Adipocyte (in vitro differentiated cells): ENCODE measurements around the gene ANO7.

ENCODE experiments used
- DNase-seq: peaks from one replicate; pipeline ENCODE4 v3.0.0-alpha.2; 2015; ENCODE audit warnings: low read depth
- H3K27me3 ChIP-seq: replicated peaks from 2 replicates; pipeline ENCODE4 v1.7.0; 2013; ENCODE audit warnings: mild to moderate bottlenecking, low read length, moderate library complexity; ENCODE audit not compliant: control insufficient read depth, insufficient read depth
- H3K36me3 ChIP-seq: 2 replicates; pipeline ENCODE4 v1.7.0; 2013; ENCODE audit warnings: low read length, mild to moderate bottlenecking, moderate library complexity; ENCODE audit not compliant: control insufficient read depth, insufficient read depth, severe bottlenecking
- H3K4me1 ChIP-seq: 2 replicates; pipeline ENCODE4 v1.7.0; 2013; ENCODE audit warnings: mild to moderate bottlenecking, low read length, moderate library complexity; ENCODE audit not compliant: control insufficient read depth, insufficient read depth
- H3K4me3 ChIP-seq: 2 replicates; pipeline ENCODE4 v1.7.0; 2013; ENCODE audit warnings: mild to moderate bottlenecking, low read length, moderate library complexity
- H3K9ac ChIP-seq: 2 replicates; pipeline ENCODE4 v1.7.0; 2013; ENCODE audit warnings: mild to moderate bottlenecking, low read length, moderate library complexity
- H3K9me3 ChIP-seq: 2 replicates; pipeline ENCODE4 v1.7.0; 2013; ENCODE audit warnings: mild to moderate bottlenecking, low read length, moderate library complexity; ENCODE audit not compliant: control insufficient read depth

Gene ANO7

GRCh38 chr2:241202681-241203080 lies 14.2 kb downstream of the ANO7 start:
- Histone ChIP-seq H3K36me3 (no peaks in the 10 kb centered on the region), H3K9me3 (no peaks in the 10 kb centered on the region), H3K9ac (no peak overlapping the region), H3K4me1 (no peaks in the 10 kb centered on the region), H3K4me3 (no peak overlapping the region), H3K27me3 (peaks cover 14% of the 10 kb centered on the region)
- no peak for DNase-seq

DNA sequence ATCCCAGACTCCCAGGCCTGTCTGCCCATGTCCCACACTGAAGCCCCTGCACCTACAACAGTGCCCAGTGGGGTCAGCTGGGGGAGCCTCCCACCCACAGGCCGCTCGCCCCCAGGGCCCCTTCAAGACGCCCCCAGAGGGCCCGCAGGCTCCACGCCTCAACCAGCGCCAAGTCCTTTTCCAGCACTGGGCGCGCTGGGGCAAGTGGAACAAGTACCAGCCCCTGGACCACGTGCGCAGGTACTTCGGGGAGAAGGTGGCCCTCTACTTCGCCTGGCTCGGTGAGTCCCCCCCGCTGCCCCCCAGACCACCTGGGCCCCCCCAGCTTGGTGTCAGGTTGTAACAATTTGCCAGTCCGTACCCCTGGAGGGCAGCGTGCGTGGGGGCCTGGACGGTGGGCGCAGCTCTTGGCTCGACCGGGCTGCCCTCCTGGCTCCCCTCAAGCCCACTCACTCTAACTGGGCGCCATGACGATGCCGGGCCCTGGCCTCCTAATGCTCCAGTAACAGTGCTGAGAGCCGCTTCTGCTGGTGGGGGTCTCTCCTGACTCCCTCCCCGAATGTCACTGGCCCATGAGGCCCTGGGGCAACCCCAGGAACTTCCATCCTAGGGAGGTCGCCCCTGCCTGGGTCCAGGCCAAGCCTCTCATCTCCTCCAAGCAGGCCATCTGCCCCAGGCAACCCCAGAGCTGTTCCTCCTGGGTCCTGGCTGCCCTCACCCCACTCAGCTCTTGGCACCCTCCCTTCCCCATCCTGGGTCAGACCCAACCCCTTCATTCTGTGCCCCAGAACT lies 14.9 kb downstream of the ANO7 start:
- no peak overlapping the region for H3K9ac ChIP-seq
- no peaks in the 10 kb centered on the region for H3K36me3 ChIP-seq
- no peaks in the 10 kb centered on the region for H3K9me3 ChIP-seq
- no peaks in the 10 kb centered on the region for H3K4me1 ChIP-seq
- H3K27me3 ChIP-seq = peaks cover 13% of the 10 kb centered on the region
- no peak for DNase-seq
- H3K4me3 ChIP-seq = no peak overlapping the region

DNA sequence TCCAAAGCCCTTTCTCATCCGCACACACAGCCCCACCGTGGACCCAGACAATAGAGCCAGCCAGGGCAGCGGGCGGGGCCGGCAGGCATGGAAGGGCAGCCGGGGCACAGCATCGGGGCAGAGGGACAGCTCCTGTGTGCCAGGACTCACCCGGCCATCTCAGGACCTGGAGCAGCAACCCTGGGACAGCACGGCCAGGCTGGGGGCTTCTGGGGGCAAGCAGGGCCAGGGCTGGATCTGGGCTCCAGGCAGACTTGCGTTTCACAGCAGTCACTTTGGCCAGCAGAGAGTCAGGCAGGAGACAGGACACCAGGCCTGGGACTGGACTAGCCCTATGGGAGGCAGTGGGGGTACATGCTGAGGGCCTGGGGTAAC lies 15.5 kb downstream of the ANO7 start:
- H3K4me1 ChIP-seq = no peaks in the 10 kb centered on the region
- no peak for DNase-seq
- no peaks in the 10 kb centered on the region for H3K9me3 ChIP-seq
- H3K4me3 ChIP-seq = no peak overlapping the region
- no peaks in the 10 kb centered on the region for H3K36me3 ChIP-seq
- no peak overlapping the region for H3K9ac ChIP-seq
- H3K27me3 ChIP-seq = peaks cover 7% of the 10 kb centered on the region

DNA sequence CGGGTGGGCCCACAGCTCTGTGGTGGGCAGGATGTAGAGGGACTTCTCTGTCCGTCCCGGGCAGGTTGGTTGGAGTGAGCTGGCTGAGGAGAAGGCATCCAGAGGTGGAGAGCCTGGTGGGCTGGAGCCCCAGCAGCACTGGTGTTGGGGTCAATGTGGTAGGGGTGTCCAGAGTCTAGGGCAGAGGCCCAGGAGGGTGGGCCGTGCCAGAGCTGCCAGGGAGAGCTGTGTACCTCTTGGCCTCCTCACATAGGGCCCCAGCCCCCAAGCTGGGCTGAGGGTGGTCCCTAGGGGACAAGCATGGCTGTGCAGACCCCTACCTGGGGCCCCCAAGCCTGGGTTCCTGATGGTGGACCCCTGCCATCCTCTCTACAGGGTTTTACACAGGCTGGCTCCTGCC lies 16.0 kb downstream of the ANO7 start:
- Histone ChIP-seq H3K36me3 (no peaks in the 10 kb centered on the region), H3K27me3 (peaks cover 2% of the 10 kb centered on the region), H3K4me3 (no peak overlapping the region), H3K9ac (no peak overlapping the region), H3K4me1 (no peaks in the 10 kb centered on the region), H3K9me3 (no peaks in the 10 kb centered on the region)
- no peak for DNase-seq

DNA sequence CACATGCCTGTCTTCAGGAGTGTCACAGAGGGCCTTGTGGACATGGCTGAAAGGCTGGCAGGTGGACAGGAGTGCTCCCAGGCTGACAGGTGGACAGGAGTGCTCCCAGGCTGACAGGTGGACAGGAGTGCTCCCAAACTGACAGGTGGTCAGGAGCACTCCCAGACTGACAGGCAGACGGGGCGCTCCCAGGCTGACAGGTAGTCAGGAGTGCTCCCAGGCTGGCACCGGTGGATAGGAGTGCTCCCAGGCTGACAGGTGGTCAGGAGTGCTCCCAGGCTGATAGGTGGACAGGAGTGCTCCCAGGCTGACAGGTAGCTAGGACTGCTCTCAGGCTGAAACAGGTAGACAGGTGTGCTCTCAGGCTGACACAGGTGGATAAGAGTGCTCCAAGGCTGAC lies 16.6 kb downstream of the ANO7 start:
- no peak for DNase-seq
- Histone ChIP-seq H3K27me3 (peaks cover 2% of the 10 kb centered on the region), H3K4me3 (no peak overlapping the region), H3K9me3 (no peaks in the 10 kb centered on the region), H3K4me1 (no peaks in the 10 kb centered on the region), H3K36me3 (no peaks in the 10 kb centered on the region), H3K9ac (no peak overlapping the region)

DNA sequence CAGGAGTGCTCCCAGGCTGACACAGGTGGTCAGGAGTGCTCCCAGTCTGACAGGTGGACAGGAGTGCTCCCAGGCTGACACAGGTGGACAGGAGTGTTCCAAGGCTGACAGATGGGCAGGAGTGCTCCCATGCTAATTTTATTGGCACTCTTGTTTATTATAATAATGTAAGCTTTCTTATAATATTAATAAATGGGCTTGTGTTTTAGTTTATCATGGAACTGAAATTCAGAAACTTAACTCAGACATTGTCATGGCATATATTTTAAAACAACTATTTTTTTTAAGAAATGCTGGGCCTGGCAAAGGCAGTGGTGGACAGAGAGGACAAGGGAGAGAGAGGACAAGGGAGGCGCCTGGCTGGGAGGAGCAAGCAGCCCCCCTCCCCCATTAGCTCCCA lies 18.7 kb downstream of the ANO7 start:
- H3K9ac ChIP-seq = no peak overlapping the region
- H3K27me3 ChIP-seq = peaks cover 10% of the 10 kb centered on the region
- no peak for DNase-seq
- H3K4me1 ChIP-seq = no peaks in the 10 kb centered on the region
- H3K4me3 ChIP-seq = no peak overlapping the region
- H3K9me3 ChIP-seq = no peaks in the 10 kb centered on the region
- H3K36me3 ChIP-seq = no peaks in the 10 kb centered on the region

DNA sequence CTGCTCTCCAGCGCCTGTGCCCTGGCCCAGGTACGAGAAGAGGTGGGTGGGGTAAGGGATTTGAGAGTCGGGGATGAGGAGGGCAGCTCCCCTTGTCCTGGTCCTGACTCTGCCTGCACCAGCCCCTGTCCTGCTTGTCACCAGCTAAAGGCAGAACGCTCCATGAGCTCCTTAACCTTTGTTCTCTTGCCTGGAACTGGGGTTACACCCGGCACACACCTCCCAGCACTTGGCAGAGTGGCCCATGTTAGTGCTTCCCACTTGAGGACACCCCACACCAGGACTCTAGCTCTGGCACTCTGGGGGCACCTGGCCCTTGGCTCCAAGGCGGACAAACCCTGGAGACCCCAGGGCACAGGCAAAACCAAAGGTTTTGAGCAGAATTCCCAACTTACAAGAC lies 19.2 kb downstream of the ANO7 start:
- H3K9ac ChIP-seq = no peak overlapping the region
- no peaks in the 10 kb centered on the region for H3K4me1 ChIP-seq
- peaks cover 15% of the 10 kb centered on the region for H3K27me3 ChIP-seq
- no peaks in the 10 kb centered on the region for H3K36me3 ChIP-seq
- no peak for DNase-seq
- no peak overlapping the region for H3K4me3 ChIP-seq
- H3K9me3 ChIP-seq = no peaks in the 10 kb centered on the region

- Histone ChIP-seq H3K4me3 (no peak overlapping the region), H3K36me3 (no peaks in the 10 kb centered on the region), H3K27me3 (peaks cover 18% of the 10 kb centered on the region), H3K4me1 (no peaks in the 10 kb centered on the region), H3K9ac (no peak overlapping the region), H3K9me3 (no peaks in the 10 kb centered on the region)
- DNase-seq = no peak
These were observed 19.6 kb downstream of the ANO7 start for GRCh38 chr2:241208058-241208457.

- peaks cover 27% of the 10 kb centered on the region for H3K27me3 ChIP-seq
- no peak overlapping the region for H3K4me3 ChIP-seq
- no peaks in the 10 kb centered on the region for H3K36me3 ChIP-seq
- no peaks in the 10 kb centered on the region for H3K4me1 ChIP-seq
- H3K9me3 ChIP-seq = no peaks in the 10 kb centered on the region
- H3K9ac ChIP-seq = no peak overlapping the region
- no peak for DNase-seq
These were observed 20.8 kb downstream of the ANO7 start for GRCh38 chr2:241209271-241209670.

- DNase-seq = no peak
- H3K4me3 ChIP-seq = no peak overlapping the region
- no peaks in the 10 kb centered on the region for H3K36me3 ChIP-seq
- no peaks in the 10 kb centered on the region for H3K9me3 ChIP-seq
- no peak overlapping the region for H3K9ac ChIP-seq
- no peaks in the 10 kb centered on the region for H3K4me1 ChIP-seq
- peaks cover 37% of the 10 kb centered on the region for H3K27me3 ChIP-seq
These were observed 22.8 kb downstream of the ANO7 start for GRCh38 chr2:241211276-241211675.

DNA sequence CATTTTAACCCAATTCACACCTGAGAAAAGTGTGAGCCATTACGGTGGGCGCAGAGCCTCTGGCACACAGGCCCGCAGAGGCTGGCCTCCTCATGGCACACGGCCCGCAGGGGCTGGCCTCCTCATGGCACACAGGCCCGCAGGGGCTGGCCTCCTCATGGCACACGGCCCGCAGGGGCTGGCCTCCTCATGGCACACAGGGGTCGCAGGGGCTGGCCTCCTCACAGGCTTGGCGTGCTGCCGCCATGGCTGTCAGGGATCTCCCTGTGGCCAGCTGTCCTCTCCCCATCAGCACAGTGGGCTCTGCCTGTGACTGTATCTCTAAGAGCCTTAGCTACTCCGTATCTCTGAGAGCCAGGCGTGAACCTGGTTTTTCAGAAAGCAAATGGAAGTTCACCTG lies 24.6 kb downstream of the ANO7 start:
- Histone ChIP-seq H3K9me3 (no peaks in the 10 kb centered on the region), H3K4me3 (no peak overlapping the region), H3K27me3 (peaks cover 37% of the 10 kb centered on the region), H3K9ac (no peak overlapping the region), H3K4me1 (no peaks in the 10 kb centered on the region), H3K36me3 (no peaks in the 10 kb centered on the region)
- DNase-seq = no peak

GRCh38 chr2:241213567-241213966 lies 25.1 kb downstream of the ANO7 start:
- Histone ChIP-seq H3K9ac (no peak overlapping the region), H3K27me3 (peaks cover 35% of the 10 kb centered on the region), H3K9me3 (no peaks in the 10 kb centered on the region), H3K36me3 (no peaks in the 10 kb centered on the region), H3K4me3 (no peak overlapping the region), H3K4me1 (peaks cover 1% of the 10 kb centered on the region)
- no peak for DNase-seq
